HEK293 (cell line): Measurements from ENCODE around the gene IL25.

Experiments
- CTCF ChIP-seq: fragments of 450-650 bp; formaldehyde crosslinking; IDR thresholded peaks from 2 replicates; pipeline ENCODE4 v1.5.1; 2016; ENCODE audit warnings: missing biosample characterization, missing genetic modification characterization
- ZBTB11 ChIP-seq: fragments of 450-650 bp; formaldehyde crosslinking; conservative IDR thresholded peaks from 2 replicates; pipeline ENCODE4 v1.5.1; 2016; ENCODE audit warnings: low read depth, missing biosample characterization, missing genetic modification characterization
- ZXDB ChIP-seq: fragments of 450-650 bp; formaldehyde crosslinking; IDR thresholded peaks from 2 replicates; pipeline ENCODE4 v1.5.1; 2016; ENCODE audit warnings: missing biosample characterization, missing genetic modification characterization

GRCh38 chr14:23360496-23360895, 12.1 kb upstream of the IL25 start:
- no peak for TF ChIP-seq CTCF (tag by site-specific recombination)
- TF ChIP-seq ZBTB11 (tag by site-specific recombination) = no peak
- TF ChIP-seq ZXDB (tag by site-specific recombination) = no peak
